DND-41 (cell line): ENCODE results near the gene PSME2.

ENCODE experiments used
- ATAC-seq: fragments of 200-7000 bp; cut with Tn5 transposase; 3 replicates; pipeline ENCODE4 v1.9.1; 2021; ENCODE audit warnings: low read depth; ENCODE audit not compliant: insufficient read depth
- DNase-seq: peaks from one replicate; pipeline ENCODE4 v3.0.0-alpha.2; 2020
- H2AFZ ChIP-seq: 2 replicates; pipeline ENCODE4 v1.6.0; 2012; ENCODE audit warnings: low read depth, low read length
- H3K27ac ChIP-seq: 2 replicates; pipeline ENCODE4 v1.5.1; 2012; ENCODE audit warnings: low read length, inconsistent platforms
- H3K27me3 ChIP-seq: fragments of 200-600 bp; sonication (generic); 2 replicates; pipeline ENCODE4 v1.6.0; 2012; ENCODE audit warnings: low read length, mild to moderate bottlenecking, inconsistent platforms; ENCODE audit not compliant: insufficient read depth, poor library complexity
- H3K36me3 ChIP-seq: 2 replicates; pipeline ENCODE4 v1.5.1; 2012; ENCODE audit warnings: low read length, inconsistent platforms; ENCODE audit not compliant: insufficient read depth
- H3K4me1 ChIP-seq: 2 replicates; pipeline ENCODE4 v1.5.1; 2012; ENCODE audit warnings: mild to moderate bottlenecking, low read length; ENCODE audit not compliant: insufficient read depth
- H3K4me2 ChIP-seq: 2 replicates; pipeline ENCODE4 v1.6.0; 2012; ENCODE audit warnings: mild to moderate bottlenecking, moderate library complexity, low read length, inconsistent platforms; ENCODE audit not compliant: insufficient read depth
- H3K4me3 ChIP-seq, 2 experiments: fragments of 200-600 bp in 1 of 2; shearing (Covaris generic) in 1 of 2; 2 replicates each; pipeline ENCODE4 v1.5.1; 2012 to 2016; ENCODE audit warnings: inconsistent platforms in 2 of 2, low read length in 2 of 2, mild to moderate bottlenecking in 2 of 2, low read depth in 1 of 2, moderate library complexity in 1 of 2
- H3K79me2 ChIP-seq: 2 replicates; pipeline ENCODE4 v1.6.0; 2012; ENCODE audit warnings: low read length, inconsistent platforms; ENCODE audit not compliant: insufficient read depth
- H3K9ac ChIP-seq: 2 replicates; pipeline ENCODE4 v1.6.0; 2012; ENCODE audit warnings: low read depth, mild to moderate bottlenecking, inconsistent platforms, low read length, moderate library complexity
- H3K9me3 ChIP-seq: 2 replicates; pipeline ENCODE4 v1.5.1; 2012; ENCODE audit warnings: low read length, moderate library complexity, mild to moderate bottlenecking, inconsistent platforms; ENCODE audit not compliant: insufficient read depth, severe bottlenecking
- H4K20me1 ChIP-seq: 2 replicates; pipeline ENCODE4 v1.6.0; 2012; ENCODE audit warnings: low read length; ENCODE audit not compliant: insufficient read depth
- CTCF ChIP-seq: IDR thresholded peaks from 2 replicates; pipeline ENCODE4 v1.5.1; 2012; ENCODE audit warnings: borderline replicate concordance, low read length, moderate library complexity, mild to moderate bottlenecking; ENCODE audit not compliant: poor library complexity, severe bottlenecking; ENCODE audit errors: extremely low read depth
- EZH2 ChIP-seq: IDR thresholded peaks from 3 replicates; pipeline ENCODE4 v1.6.1; 2012; ENCODE audit warnings: borderline replicate concordance, low read depth, mild to moderate bottlenecking, moderate library complexity, low read length, inconsistent platforms; ENCODE audit not compliant: severe bottlenecking

The PSME2 gene

GRCh38 chr14:24164518-24164991, 18.1 kb upstream of the PSME2 start:
- ATAC-seq (no peak), DNase-seq (no peak)
- Histone ChIP-seq H3K9me3 (no peaks in the 10 kb centered on the region), H3K4me2 (no peak overlapping the region), H3K79me2 (peaks cover 9% of the 10 kb centered on the region), H2AFZ (no peak overlapping the region), H3K27me3 (no peaks in the 10 kb centered on the region), H3K4me1 (peaks cover 23% of the 10 kb centered on the region), H4K20me1 (no peaks in the 10 kb centered on the region), H3K9ac (no peak overlapping the region), H3K4me3 (no peak overlapping the region), H3K36me3 (peaks cover 55% of the 10 kb centered on the region), H3K27ac (no peak overlapping the region)
- no peak for TF ChIP-seq EZH2
- TF ChIP-seq CTCF, result no peak

GRCh38 chr14:24162093-24162492, 15.7 kb upstream of the PSME2 start:
- peaks cover 70% of the 10 kb centered on the region for H3K36me3 ChIP-seq
- H4K20me1 ChIP-seq, result no peaks in the 10 kb centered on the region
- peak overlapping the region; percentile 65; the same call in 1 of the 2 replicates for H2AFZ ChIP-seq
- no peaks in the 10 kb centered on the region for H3K9me3 ChIP-seq
- H3K9ac ChIP-seq, result peak overlapping the region; percentile 61
- peaks cover 9% of the 10 kb centered on the region for H3K79me2 ChIP-seq
- peak overlapping the region; percentile 79 for H3K4me2 ChIP-seq
- no peak for ATAC-seq
- no peak for TF ChIP-seq CTCF
- TF ChIP-seq EZH2, result no peak
- peak overlapping the region; percentile 24 to 61; a peak in 3 of 4 replicates for H3K4me3 ChIP-seq
- no peak for DNase-seq
- H3K4me1 ChIP-seq, result peaks cover 23% of the 10 kb centered on the region
- H3K27me3 ChIP-seq, result no peaks in the 10 kb centered on the region
- peak overlapping the region; percentile 78 for H3K27ac ChIP-seq

- Histone ChIP-seq H2AFZ (peak within 1 kb of the TSS; percentile 65), H3K27me3 (no peaks in the 10 kb centered on the region), H3K36me3 (peaks cover 77% of the 10 kb centered on the region), H3K4me2 (peak within 1 kb of the TSS; percentile 79), H3K4me1 (peaks cover 23% of the 10 kb centered on the region), H3K9ac (peak within 1 kb of the TSS; percentile 61), H4K20me1 (no peaks in the 10 kb centered on the region), H3K4me3 (peak within 1 kb of the TSS; percentile 24 to 61; a peak in 3 of 4 replicates), H3K27ac (peak within 1 kb of the TSS; percentile 78), H3K79me2 (peaks cover 9% of the 10 kb centered on the region), H3K9me3 (no peaks in the 10 kb centered on the region)
- TF ChIP-seq CTCF (peak; percentile 100), EZH2 (no peak)
- DNase-seq (peak; percentile 98), ATAC-seq (peak; percentile 91)
Observed at GRCh38 chr14:24160850-24161804, 14.7 kb upstream of the PSME2 start, which contains the start of gene IRF9. Gene IRF9, plus strand, starts transcription at chr14:24161265. Its CDS starts 880 bp downstream, at chr14:24162145.
